RPMI7951 (cell line): ENCODE measurements around the gene MTCL1. TPM values are rescaled to one million over a fixed set of nuclear protein-coding genes. Genes with fewer than 3 reads are reported as not detected.
A peak's percentile ranks its signal among the peaks of the same experiment; 100 is the strongest.

ENCODE experiments used
- DNase-seq: peaks from one replicate; pipeline ENCODE4 v3.0.0-alpha.2; 2012; ENCODE audit warnings: low read depth
- total RNA-seq: library from RNA; depleted of rRNA; stranded (reverse); fragments of >200 nt; shearing (Covaris generic); gene quantifications from 2 replicates; pipeline ENCODE4 v1.2.3, GENCODE V29; 2014

MTCL1 gene
- total RNA-seq, 1 experiment from 2014 or later: 9.3 TPM

- DNase-seq: peak; percentile 64
Observed at GRCh38 chr18:8771930-8772329, 66.6 kb downstream of the MTCL1 start.

GRCh38 chr18:8773980-8774379 lies 68.6 kb downstream of the MTCL1 start:
- peak; percentile 23 for DNase-seq

DNA sequence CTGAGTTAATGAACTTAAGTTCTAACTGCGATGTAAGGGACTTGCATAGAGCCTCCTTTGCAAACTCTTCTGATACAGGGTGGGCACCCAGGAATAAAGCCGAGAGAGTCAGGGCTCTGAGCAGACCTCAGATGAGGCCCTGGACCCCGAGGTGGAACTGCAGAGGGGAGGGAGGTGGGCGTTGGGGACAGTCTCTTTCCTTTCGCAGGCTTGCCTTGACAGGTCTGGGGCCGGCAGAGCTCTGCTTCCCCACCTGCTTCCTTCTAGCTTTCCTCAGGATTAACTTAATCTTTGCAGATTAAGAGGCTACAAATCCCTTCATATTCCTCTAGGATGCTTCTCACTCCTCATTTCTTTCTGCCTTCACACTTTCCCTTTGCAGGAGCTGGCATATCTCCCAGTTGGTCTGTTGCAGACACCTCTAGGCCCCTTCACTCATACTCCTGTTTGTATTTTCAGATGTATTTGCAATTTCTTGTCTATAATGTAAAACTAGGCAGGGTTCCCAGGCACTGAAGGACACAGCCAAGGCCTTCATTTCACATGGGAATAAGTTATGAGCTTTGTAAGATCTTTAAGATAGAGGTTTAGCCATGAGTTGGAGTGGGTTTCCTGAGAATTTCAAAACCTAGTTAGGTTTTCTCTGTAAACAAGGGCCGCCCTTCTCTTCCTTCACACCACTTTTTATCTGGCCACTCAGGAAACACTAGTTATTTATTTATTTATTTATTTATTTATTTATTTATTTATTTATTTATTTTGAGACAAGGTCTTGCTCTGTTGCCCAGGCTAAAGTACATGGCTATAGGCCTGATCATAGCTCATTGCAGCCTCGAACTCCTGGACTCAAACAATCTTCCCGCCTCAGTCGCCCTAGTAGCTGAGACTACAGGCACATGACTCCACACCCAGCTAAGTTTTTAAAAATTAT lies 70.9 kb downstream of the MTCL1 start:
- DNase-seq: no peak

- DNase-seq: no peak
Observed at GRCh38 chr18:8777846-8778245, 72.5 kb downstream of the MTCL1 start.

DNA sequence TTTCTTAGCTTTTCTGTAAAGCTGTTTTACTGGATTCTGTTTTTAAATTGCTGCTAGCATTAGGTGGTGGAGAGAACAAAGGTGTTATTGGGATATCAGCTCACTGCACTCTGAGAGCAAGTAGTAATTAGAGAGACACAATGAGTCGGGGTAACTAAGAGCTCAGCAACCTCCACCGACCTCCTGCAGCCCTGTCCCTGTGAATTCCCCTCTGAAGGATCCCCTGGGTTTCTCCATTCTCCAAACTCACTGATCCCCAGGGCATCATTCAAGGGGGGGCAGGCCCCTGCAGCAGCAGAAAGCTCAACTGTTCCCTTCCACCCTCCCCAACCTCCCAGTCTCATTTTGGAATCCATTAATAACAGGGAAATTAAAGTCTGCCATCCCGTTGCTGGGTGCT lies 73.0 kb downstream of the MTCL1 start:
- DNase-seq: no peak

DNA sequence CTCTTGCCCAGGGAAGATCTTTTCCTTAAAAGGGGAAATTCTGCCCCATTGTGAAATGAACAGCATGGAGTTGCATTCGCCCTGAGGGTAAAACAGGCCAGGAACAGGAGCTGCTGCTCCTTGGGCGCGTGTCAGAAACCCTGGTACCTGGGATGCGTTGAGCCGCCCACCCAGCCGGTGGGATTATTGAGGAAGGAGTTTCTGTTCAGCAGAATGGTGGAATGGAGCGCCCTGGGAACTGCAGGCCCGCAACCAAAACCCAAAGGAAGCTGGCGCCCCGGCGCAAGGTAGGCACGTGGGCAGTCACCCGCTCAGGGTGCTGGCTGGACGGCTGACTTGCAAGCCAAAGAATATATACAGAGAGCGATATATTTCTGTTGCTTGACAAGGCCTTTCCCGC lies 73.5 kb downstream of the MTCL1 start:
- no peak for DNase-seq

DNA sequence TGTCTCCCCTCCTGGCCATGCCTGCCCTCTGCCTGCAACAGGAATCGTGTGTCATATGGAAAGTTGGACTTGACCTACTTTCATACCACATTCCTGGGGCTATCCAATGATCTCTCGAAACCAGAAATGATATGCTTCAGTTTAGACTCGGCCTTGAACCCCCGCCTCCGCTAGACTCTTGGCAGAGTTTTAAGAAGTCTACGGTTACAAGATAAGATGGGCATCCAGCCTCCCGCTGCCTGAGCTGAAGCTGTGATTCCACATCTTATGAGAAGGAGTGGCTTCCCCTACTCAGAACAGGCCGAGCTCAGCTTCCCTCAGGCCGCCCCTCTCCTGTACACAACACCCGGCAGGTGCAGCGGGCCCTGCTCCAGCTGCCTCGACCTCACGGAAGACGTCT lies 73.9 kb downstream of the MTCL1 start:
- no peak for DNase-seq

DNA sequence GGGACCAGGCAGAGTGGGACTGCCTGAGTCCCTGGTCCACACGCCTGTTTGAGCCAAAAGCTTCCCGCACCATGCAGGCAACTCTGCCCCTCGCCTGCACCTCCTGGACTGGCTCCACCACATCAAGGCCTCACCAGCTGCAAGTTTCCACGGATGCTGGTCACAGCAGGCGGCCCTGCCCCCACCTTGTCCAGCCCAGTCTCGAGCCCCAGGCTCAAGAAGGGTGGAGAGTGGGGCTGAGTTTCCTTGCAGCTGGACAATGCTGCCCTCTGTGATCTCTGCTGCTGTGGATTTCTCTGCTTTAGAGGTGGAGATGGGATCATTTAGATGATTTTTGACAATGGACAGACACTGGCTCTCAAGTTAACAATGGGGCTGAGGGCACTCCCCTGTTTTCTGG lies 74.9 kb downstream of the MTCL1 start:
- no peak for DNase-seq

- DNase-seq: no peak
Observed at GRCh38 chr18:8781671-8782070, 76.3 kb downstream of the MTCL1 start.

- no peak for DNase-seq
Observed at GRCh38 chr18:8783335-8783993, 78.1 kb downstream of the MTCL1 start.

- DNase-seq: no peak
Observed at GRCh38 chr18:8783994-8784530, 78.7 kb downstream of the MTCL1 start.

GRCh38 chr18:8785261-8785660 lies 79.9 kb downstream of the MTCL1 start:
- no peak for DNase-seq

GRCh38 chr18:8785855-8786482 lies 80.6 kb downstream of the MTCL1 start:
- no peak for DNase-seq

- no peak for DNase-seq
Observed at GRCh38 chr18:8786483-8787370, 81.4 kb downstream of the MTCL1 start.

DNA sequence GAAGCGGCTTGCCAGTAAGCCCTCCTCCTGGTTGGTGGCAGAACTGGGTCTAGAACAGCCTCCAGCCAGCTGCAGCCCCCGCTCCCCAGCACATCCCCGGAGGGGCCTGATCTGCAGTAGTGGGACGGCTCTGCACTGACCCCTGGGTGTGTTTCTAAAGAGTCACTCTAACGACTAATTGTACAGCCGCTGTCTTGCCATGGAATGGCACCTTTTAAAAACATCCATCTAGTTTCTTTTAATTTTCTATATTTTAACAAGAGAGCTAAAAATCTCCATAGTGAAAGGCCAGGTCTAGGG lies 82.0 kb downstream of the MTCL1 start:
- DNase-seq: no peak

- no peak for DNase-seq
Observed at GRCh38 chr18:8787794-8788193, 82.4 kb downstream of the MTCL1 start.

DNA sequence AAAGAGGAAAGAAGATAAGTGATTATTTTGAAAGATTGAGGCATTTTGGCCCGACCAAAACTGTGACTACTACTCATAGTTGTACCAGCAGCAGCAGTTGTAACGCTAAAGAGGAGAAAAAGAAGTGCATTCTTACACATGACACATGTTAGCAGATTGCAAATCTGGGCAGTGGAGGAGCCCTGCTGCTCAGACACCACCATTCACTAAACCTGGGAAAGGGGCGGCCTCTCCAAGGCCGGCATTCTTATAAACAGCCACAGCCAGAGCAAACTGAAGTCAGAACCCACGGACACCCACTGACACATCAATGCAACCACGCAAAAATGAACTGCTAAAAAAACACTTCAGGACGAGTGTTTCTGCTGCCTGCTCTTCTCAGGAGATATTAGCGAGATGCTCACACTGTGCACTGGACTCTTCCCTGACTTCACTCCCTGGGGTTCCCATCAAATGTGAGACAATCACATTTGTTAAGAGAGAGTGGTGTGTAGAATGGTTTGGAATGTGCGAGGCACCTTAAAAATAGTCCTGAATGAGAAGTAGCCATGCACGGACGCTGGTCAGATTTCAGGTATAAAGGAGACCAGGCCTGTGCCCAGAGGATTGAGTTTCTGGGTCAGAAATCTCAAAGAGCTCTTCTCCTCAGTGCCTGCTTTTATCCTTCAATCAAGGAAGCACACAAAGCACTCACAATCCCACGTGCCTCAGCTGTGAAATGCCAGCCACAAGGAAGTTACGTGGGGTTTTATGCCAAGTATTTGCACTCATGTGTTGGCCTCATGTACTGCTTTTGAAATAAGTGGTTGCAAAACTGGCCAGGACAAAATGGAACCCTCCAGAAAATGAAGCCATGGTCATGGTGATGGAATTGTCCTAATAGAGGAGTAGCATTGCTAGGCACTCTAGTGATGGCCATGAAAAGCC lies 83.4 kb downstream of the MTCL1 start:
- DNase-seq: no peak

- peak; percentile 72 for DNase-seq
Observed at GRCh38 chr18:8791171-8791651, 85.9 kb downstream of the MTCL1 start.

DNA sequence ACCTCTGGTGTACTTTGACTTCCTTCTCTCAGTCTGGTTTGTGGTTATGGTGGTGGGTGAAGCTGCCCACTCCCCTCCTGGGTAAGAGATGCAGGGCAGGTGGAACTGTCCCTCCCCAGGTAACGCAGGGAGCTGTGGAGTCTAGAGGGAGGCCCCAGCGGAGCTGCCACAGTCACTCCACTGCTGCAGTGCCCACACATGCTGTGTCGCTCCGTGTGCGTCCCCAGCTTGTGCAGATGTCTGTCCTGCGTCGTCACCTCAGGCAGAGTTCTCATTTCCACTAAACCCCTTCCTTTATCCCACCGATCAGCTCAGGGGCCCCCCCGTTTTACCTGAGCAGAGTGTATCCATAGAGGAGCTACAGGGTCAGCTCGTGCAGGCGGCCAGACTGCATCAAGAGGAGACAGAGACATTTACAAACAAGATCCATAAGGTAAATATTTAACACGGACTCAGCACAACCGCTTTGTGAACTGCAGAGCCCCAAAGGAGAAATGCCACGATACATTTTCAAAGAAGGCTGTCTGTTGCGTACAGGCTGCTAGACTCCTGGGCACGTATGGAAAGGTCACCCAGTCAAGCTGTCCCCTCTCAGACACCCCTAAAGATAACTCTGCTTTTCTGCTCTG lies 87.4 kb downstream of the MTCL1 start:
- DNase-seq: no peak
